Activated CD8-positive, alpha-beta T cell treated with anti-CD3 and anti-CD28 coated beads, Interleukin-2, amount 10 ng/mL, durations not matched to agents 7 days and 5 days (primary cell): Measurements from ENCODE around the gene AIM2. TPM values are rescaled to one million over a fixed set of nuclear protein-coding genes. Genes with fewer than 3 reads are reported as not detected.
A peak's percentile ranks its signal among the peaks of the same experiment; 100 is the strongest.

Source experiments
- ATAC-seq: fragments of 150-1000 bp; cut with Tn5 transposase; one replicate; pipeline ENCODE4 v1.10.0; 2021; ENCODE audit warnings: moderate library complexity
- CTCF ChIA-PET: fragments of 350-600 bp; sonication (Branson Sonifier 250); formaldehyde crosslinking; loops from one replicate; lab custom pipeline; 2021; ENCODE audit warnings: antibody characterized with exemption; lab: Charles Lee
- POLR2A ChIA-PET: fragments of 350-600 bp; sonication (Branson Sonifier 250); formaldehyde crosslinking; loops from one replicate; lab custom pipeline; 2021; ENCODE audit warnings: antibody characterized with exemption; lab: Charles Lee
- DNase-seq: peaks from one replicate; pipeline ENCODE4 v3.0.0-alpha.2; 2020
- H3K27ac Mint-ChIP-seq: one replicate; pipeline ENCODE4 v1.8.0; 2021; ENCODE audit warnings: mild to moderate bottlenecking, mixed read lengths
- H3K27me3 Mint-ChIP-seq: one replicate; pipeline ENCODE4 v1.8.0; 2021; ENCODE audit warnings: low read depth, mixed read lengths
- H3K36me3 Mint-ChIP-seq: one replicate; pipeline ENCODE4 v1.8.0; 2021; ENCODE audit warnings: low read depth, mixed read lengths
- H3K4me1 Mint-ChIP-seq: one replicate; pipeline ENCODE4 v1.8.0; 2021; ENCODE audit warnings: low read depth, mixed read lengths
- H3K4me3 Mint-ChIP-seq: one replicate; pipeline ENCODE4 v1.8.0; 2021; ENCODE audit warnings: mild to moderate bottlenecking, mixed read lengths
- H3K9me3 Mint-ChIP-seq: one replicate; pipeline ENCODE4 v1.8.0; 2022; ENCODE audit warnings: mixed read lengths; ENCODE audit not compliant: insufficient read depth
- total RNA-seq, 2 experiments: library from RNA; stranded (reverse); gene quantifications; one replicate each; pipeline ENCODE4 v1.2.3, GENCODE V29; 2021

The AIM2 gene
- total RNA-seq, 2 experiments from 2014 or later, result 0.99 to 1.8 TPM

GRCh38 chr1:159091607-159092031, 15.1 kb upstream of the AIM2 start:
- no peaks in the 10 kb centered on the region for H3K9me3 Mint-ChIP-seq
- H3K27ac Mint-ChIP-seq, result peak overlapping the region; percentile 3
- peaks cover 31% of the 10 kb centered on the region for H3K4me1 Mint-ChIP-seq
- DNase-seq (no peak), ATAC-seq (peak; percentile 47)
- POLR2A ChIA-PET, result interaction anchor here (2.3 kb wide), 1 partner anchor 15 kb away, joined by 10 read pairs; the partner anchor contains the start of gene AIM2
- H3K36me3 Mint-ChIP-seq, result no peaks in the 10 kb centered on the region
- H3K4me3 Mint-ChIP-seq, result no peak overlapping the region
- CTCF ChIA-PET, result interaction anchor here (5.5 kb wide), 1 partner anchor 14 kb away, joined by 55 read pairs; the partner anchor contains the start of gene AIM2
- H3K27me3 Mint-ChIP-seq, result peaks cover 10% of the 10 kb centered on the region

GRCh38 chr1:159091180-159091560, 14.6 kb upstream of the AIM2 start:
- no peak overlapping the region for H3K4me3 Mint-ChIP-seq
- H3K27ac Mint-ChIP-seq, result no peak overlapping the region
- H3K9me3 Mint-ChIP-seq, result no peaks in the 10 kb centered on the region
- no peak for ATAC-seq
- DNase-seq, result no peak
- ChIA-PET POLR2A (interaction anchor here (2.3 kb wide), 1 partner anchor 15 kb away, joined by 10 read pairs; the partner anchor contains the start of gene AIM2), CTCF (interaction anchor here (0.7 to 5.5 kb wide), 3 partner anchors 14 to 28 kb away, joined by 3 to 55 read pairs (median 3); partner anchors contain the start of gene AIM2)
- peaks cover 31% of the 10 kb centered on the region for H3K4me1 Mint-ChIP-seq
- peaks cover 7% of the 10 kb centered on the region for H3K27me3 Mint-ChIP-seq
- no peaks in the 10 kb centered on the region for H3K36me3 Mint-ChIP-seq

GRCh38 chr1:159090286-159091179, 14.0 kb upstream of the AIM2 start:
- peaks cover 3% of the 10 kb centered on the region for H3K27me3 Mint-ChIP-seq
- ChIA-PET POLR2A (interaction anchor here (2.3 kb wide), 1 partner anchor 14 kb away, joined by 10 read pairs; the partner anchor contains the start of gene AIM2), CTCF (interaction anchor here (0.7 to 5.5 kb wide), 6 partner anchors 13 to 563 kb away, joined by 3 to 55 read pairs (median 4); partner anchors contain the start of gene AIM2)
- DNase-seq, result no peak
- no peak overlapping the region for H3K4me3 Mint-ChIP-seq
- no peaks in the 10 kb centered on the region for H3K36me3 Mint-ChIP-seq
- H3K9me3 Mint-ChIP-seq, result no peaks in the 10 kb centered on the region
- H3K4me1 Mint-ChIP-seq, result peaks cover 31% of the 10 kb centered on the region
- ATAC-seq, result no peak
- H3K27ac Mint-ChIP-seq, result no peak overlapping the region

- ChIA-PET CTCF (interaction anchor here (0.8 to 5.5 kb wide), 11 partner anchors 9 to 562 kb away, joined by 3 to 55 read pairs (median 5); partner anchors contain the start of gene AIM2), POLR2A (interaction anchor here (0.7 to 2.0 kb wide), 2 partner anchors 13 to 15 kb away, joined by 3 to 12 read pairs; partner anchors contain the start of gene AIM2)
- Mint-ChIP-seq H3K4me1 (peaks cover 31% of the 10 kb centered on the region), H3K36me3 (no peaks in the 10 kb centered on the region), H3K9me3 (no peaks in the 10 kb centered on the region), H3K27ac (no peak overlapping the region), H3K27me3 (peaks cover 3% of the 10 kb centered on the region), H3K4me3 (no peak overlapping the region)
- DNase-seq (peak; percentile 32), ATAC-seq (peak; percentile 41)
Measured at GRCh38 chr1:159089184-159089791, 12.7 kb upstream of the AIM2 start.

- no peak for DNase-seq
- H3K27me3 Mint-ChIP-seq, result peaks cover 5% of the 10 kb centered on the region
- no peak overlapping the region for H3K4me3 Mint-ChIP-seq
- H3K36me3 Mint-ChIP-seq, result no peaks in the 10 kb centered on the region
- no peaks in the 10 kb centered on the region for H3K9me3 Mint-ChIP-seq
- H3K27ac Mint-ChIP-seq, result no peak overlapping the region
- no peak for ATAC-seq
- CTCF ChIA-PET, result interaction anchor here (0.7 to 5.5 kb wide), 15 partner anchors 10 to 993 kb away, joined by 3 to 55 read pairs (median 4); partner anchors contain the start of gene AIM2
- POLR2A ChIA-PET, result interaction anchor here (2.0 kb wide), 1 partner anchor 12 kb away, joined by 12 read pairs; the partner anchor contains the start of gene AIM2
- peaks cover 33% of the 10 kb centered on the region for H3K4me1 Mint-ChIP-seq
Measured at GRCh38 chr1:159088546-159089183, 12.1 kb upstream of the AIM2 start.

- H3K4me3 Mint-ChIP-seq, result no peak overlapping the region
- peaks cover 33% of the 10 kb centered on the region for H3K4me1 Mint-ChIP-seq
- DNase-seq (no peak), ATAC-seq (no peak)
- H3K27ac Mint-ChIP-seq, result no peak overlapping the region
- ChIA-PET POLR2A (interaction anchor here (2.0 kb wide), 1 partner anchor 11 kb away, joined by 12 read pairs; the partner anchor contains the start of gene AIM2), CTCF (interaction anchor here (0.7 to 5.5 kb wide), 11 partner anchors 11 to 992 kb away, joined by 3 to 55 read pairs (median 3); partner anchors contain the start of gene AIM2)
- peaks cover 7% of the 10 kb centered on the region for H3K27me3 Mint-ChIP-seq
- no peaks in the 10 kb centered on the region for H3K36me3 Mint-ChIP-seq
- H3K9me3 Mint-ChIP-seq, result no peaks in the 10 kb centered on the region
Measured at GRCh38 chr1:159088050-159088449, 11.5 kb upstream of the AIM2 start.

- H3K27ac Mint-ChIP-seq, result no peak overlapping the region
- no peaks in the 10 kb centered on the region for H3K9me3 Mint-ChIP-seq
- DNase-seq, result no peak
- CTCF ChIA-PET, result interaction anchor here (0.9 to 1.1 kb wide), 2 partner anchors 12 kb away, joined by 3 to 4 read pairs; no protein-coding TSS in a partner anchor
- no peaks in the 10 kb centered on the region for H3K36me3 Mint-ChIP-seq
- POLR2A ChIA-PET, result no interaction called here
- no peak for ATAC-seq
- H3K4me3 Mint-ChIP-seq, result no peak overlapping the region
- peaks cover 16% of the 10 kb centered on the region for H3K27me3 Mint-ChIP-seq
- peaks cover 17% of the 10 kb centered on the region for H3K4me1 Mint-ChIP-seq
Measured at GRCh38 chr1:159084867-159085266, 8.3 kb upstream of the AIM2 start.

GRCh38 chr1:159084152-159084551, 7.6 kb upstream of the AIM2 start:
- ChIA-PET POLR2A (no interaction called here), CTCF (interaction anchor here (0.6 kb wide), 1 partner anchor 12 kb away, joined by 3 read pairs; no protein-coding TSS in a partner anchor)
- Mint-ChIP-seq H3K27me3 (peaks cover 19% of the 10 kb centered on the region), H3K4me1 (peaks cover 16% of the 10 kb centered on the region), H3K9me3 (no peaks in the 10 kb centered on the region), H3K36me3 (no peaks in the 10 kb centered on the region), H3K4me3 (no peak overlapping the region), H3K27ac (no peak overlapping the region)
- DNase-seq (no peak), ATAC-seq (no peak)

GRCh38 chr1:159083013-159083412, 6.4 kb upstream of the AIM2 start:
- Mint-ChIP-seq H3K4me3 (no peak overlapping the region), H3K27me3 (peaks cover 19% of the 10 kb centered on the region), H3K36me3 (no peaks in the 10 kb centered on the region), H3K9me3 (no peaks in the 10 kb centered on the region), H3K4me1 (peaks cover 7% of the 10 kb centered on the region), H3K27ac (no peak overlapping the region)
- ATAC-seq (no peak), DNase-seq (no peak)
- CTCF ChIA-PET, result interaction anchor here (0.8 kb wide), 1 partner anchor 58 kb away, joined by 3 read pairs; no protein-coding TSS in a partner anchor
- POLR2A ChIA-PET, result no interaction called here

- Mint-ChIP-seq H3K27me3 (peaks cover 15% of the 10 kb centered on the region), H3K36me3 (no peaks in the 10 kb centered on the region), H3K9me3 (no peaks in the 10 kb centered on the region), H3K4me1 (peaks cover 14% of the 10 kb centered on the region), H3K4me3 (no peak overlapping the region), H3K27ac (no peak overlapping the region)
- CTCF ChIA-PET, result interaction anchor here (0.7 to 0.9 kb wide), 2 partner anchors 50 to 867 kb away, joined by 3 read pairs; no protein-coding TSS in a partner anchor
- ATAC-seq, result no peak
- no peak for DNase-seq
- POLR2A ChIA-PET, result no interaction called here
Measured at GRCh38 chr1:159081626-159082025, 5.1 kb upstream of the AIM2 start.
